GM10248 (cell line): ENCODE data around the gene C9orf78.

Experiments used
- CTCF ChIA-PET: fragments of 300-600 bp; sonication (Branson Sonifier 250); formaldehyde crosslinking; extraction: SDS; loops from one replicate; lab custom pipeline; 2021; ENCODE audit warnings: antibody characterized with exemption; lab: Yijun Ruan, JAX
- POLR2A ChIA-PET: fragments of 350-650 bp; sonication (Branson Sonifier 250); formaldehyde crosslinking; extraction: SDS; loops from one replicate; lab custom pipeline; 2020; ENCODE audit warnings: antibody characterized with exemption; lab: Yijun Ruan, JAX
- DNase-seq: peaks from one replicate; pipeline ENCODE4 v3.0.0; 2012; ENCODE audit errors: extremely low spot score
- TF ChIP-seq, protein P1 (sequence below): IDR thresholded peaks from 2 replicates; pipeline ENCODE4 v1.5.1; 2012; ENCODE audit warnings: mild to moderate bottlenecking, low read depth; ENCODE audit errors: extremely low read depth, missing control alignments, control extremely low read depth

Gene C9orf78

DNA sequence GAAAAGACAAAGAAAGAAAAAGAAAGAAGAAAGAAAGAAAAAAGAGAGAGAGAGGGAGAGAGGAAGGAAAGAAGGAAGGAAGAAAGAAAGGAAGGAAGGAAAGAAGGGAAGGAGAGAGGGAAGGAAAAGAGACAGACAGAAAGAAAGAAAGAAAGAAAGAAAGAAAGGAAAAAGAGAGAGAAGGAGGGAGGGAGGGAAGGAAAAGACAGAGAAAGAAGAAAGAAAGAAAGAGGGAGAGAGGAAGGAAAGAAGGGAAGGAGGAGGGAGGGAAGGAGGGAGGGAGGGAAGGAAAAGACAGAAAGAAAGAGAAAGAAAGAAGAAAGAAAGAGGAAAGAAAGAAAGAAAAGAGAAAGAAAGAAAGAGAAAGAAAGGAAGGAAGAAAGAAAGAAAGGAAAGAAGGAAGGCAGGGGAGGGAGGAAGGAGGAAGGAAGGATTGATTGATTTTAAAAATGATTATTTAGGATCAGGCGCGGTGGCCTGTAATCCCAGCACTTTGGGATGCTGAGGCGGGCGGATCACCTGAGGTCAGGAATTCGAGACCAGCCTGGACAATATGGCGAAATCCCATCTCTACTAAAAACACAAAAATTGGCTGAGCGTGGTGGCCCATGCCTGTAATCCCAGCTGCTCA lies 55.4 kb downstream of the C9orf78 start:
- TF ChIP-seq, protein P1, sequence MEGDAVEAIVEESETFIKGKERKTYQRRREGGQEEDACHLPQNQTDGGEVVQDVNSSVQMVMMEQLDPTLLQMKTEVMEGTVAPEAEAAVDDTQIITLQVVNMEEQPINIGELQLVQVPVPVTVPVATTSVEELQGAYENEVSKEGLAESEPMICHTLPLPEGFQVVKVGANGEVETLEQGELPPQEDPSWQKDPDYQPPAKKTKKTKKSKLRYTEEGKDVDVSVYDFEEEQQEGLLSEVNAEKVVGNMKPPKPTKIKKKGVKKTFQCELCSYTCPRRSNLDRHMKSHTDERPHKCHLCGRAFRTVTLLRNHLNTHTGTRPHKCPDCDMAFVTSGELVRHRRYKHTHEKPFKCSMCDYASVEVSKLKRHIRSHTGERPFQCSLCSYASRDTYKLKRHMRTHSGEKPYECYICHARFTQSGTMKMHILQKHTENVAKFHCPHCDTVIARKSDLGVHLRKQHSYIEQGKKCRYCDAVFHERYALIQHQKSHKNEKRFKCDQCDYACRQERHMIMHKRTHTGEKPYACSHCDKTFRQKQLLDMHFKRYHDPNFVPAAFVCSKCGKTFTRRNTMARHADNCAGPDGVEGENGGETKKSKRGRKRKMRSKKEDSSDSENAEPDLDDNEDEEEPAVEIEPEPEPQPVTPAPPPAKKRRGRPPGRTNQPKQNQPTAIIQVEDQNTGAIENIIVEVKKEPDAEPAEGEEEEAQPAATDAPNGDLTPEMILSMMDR, result no peak
- no peak for DNase-seq
- POLR2A ChIA-PET, result no interaction called here
- CTCF ChIA-PET, result interaction anchor here (1.1 to 6.3 kb wide), 2 partner anchors 10 to 53 kb away, joined by 3 to 66 read pairs; no protein-coding TSS in a partner anchor

- TF ChIP-seq, protein P1, result no peak
- ChIA-PET CTCF (interaction anchor here (2.9 to 3.5 kb wide), 2 partner anchors 11 to 40 kb away, joined by 16 to 23 read pairs; no protein-coding TSS in a partner anchor), POLR2A (no interaction called here)
- DNase-seq, result no peak
These were observed 56.6 kb downstream of the C9orf78 start for GRCh38 chr9:129778469-129778868.

DNA sequence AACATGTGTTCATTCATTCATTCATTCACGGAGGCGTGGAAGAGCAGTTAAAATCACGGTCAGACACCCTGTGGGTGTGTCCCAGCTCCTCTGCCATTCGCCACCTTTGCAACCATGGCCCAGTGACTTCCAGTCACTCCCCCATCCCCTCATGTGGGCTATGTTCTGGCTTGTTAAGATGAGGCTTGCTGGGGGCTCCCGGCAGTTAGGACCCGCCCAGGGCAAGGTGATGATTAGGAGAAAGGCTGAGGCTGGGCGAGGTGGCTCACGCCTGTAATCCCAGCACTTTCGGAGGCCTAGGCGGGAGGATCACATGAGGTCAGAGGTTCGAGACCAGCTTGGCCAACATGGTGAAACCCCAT lies 57.3 kb downstream of the C9orf78 start:
- DNase-seq, result no peak
- POLR2A ChIA-PET, result no interaction called here
- CTCF ChIA-PET, result interaction anchor here (1.2 to 3.5 kb wide), 3 partner anchors 12 to 51 kb away, joined by 7 to 23 read pairs (median 16); no protein-coding TSS in a partner anchor
- TF ChIP-seq, protein P1, result no peak
